H1 (cell line): ENCODE results near the gene STARD3. TPM values are rescaled to one million over a fixed set of nuclear protein-coding genes. Genes with fewer than 3 reads are reported as not detected.

Experiments
- ASH2L ChIP-seq: fragments of 200-600, 300-600 bp; sonication (generic); IDR thresholded peaks from one replicate; pipeline ENCODE4 v1.7.1; 2017; ENCODE audit warnings: low read length
- BRCA1 ChIP-seq: IDR thresholded peaks from 2 replicates; pipeline ENCODE4 v1.6.1; 2012; ENCODE audit warnings: low read depth, low read length, improper control_type of control experiment
- CHD1 ChIP-seq: IDR thresholded peaks from 2 replicates; pipeline ENCODE4 v1.6.1; 2012; ENCODE audit warnings: low read depth, low read length, improper control_type of control experiment
- JUN ChIP-seq: IDR thresholded peaks from 2 replicates; pipeline ENCODE4 v1.6.1; 2011; ENCODE audit warnings: low read depth, mild to moderate bottlenecking, improper control_type of control experiment, low read length
- KDM1A ChIP-seq: fragments of 200-600, 300-600 bp; sonication (generic); IDR thresholded peaks from 2 replicates; pipeline ENCODE4 v1.7.1; 2016; ENCODE audit warnings: mild to moderate bottlenecking, low read length, borderline replicate concordance
- MAX ChIP-seq: IDR thresholded peaks from 2 replicates; pipeline ENCODE4 v1.6.1; 2012; ENCODE audit warnings: inconsistent platforms
- NANOG ChIP-seq: IDR thresholded peaks from 2 replicates; pipeline ENCODE4 v1.6.1; 2011; ENCODE audit warnings: low read length, low read depth, mild to moderate bottlenecking, inconsistent platforms; ENCODE audit not compliant: insufficient read depth, poor library complexity, severe bottlenecking
- RAD21 ChIP-seq, 2 experiments: IDR thresholded peaks in 1 of 2; conservative IDR thresholded peaks in 1 of 2; 2 replicates each; pipeline ENCODE4 v1.6.1; 2011; ENCODE audit warnings: low read depth in 2 of 2, low read length in 2 of 2, improper control_type of control experiment in 1 of 2, inconsistent platforms in 1 of 2, mild to moderate bottlenecking in 1 of 2, moderate library complexity in 1 of 2
- RBBP5 ChIP-seq: IDR thresholded peaks from 2 replicates; pipeline ENCODE4 v1.7.1; 2012; ENCODE audit warnings: low read depth, mild to moderate bottlenecking, inconsistent platforms, low read length, moderate library complexity, borderline replicate concordance
- SIN3A ChIP-seq, 2 experiments: IDR thresholded peaks in 1 of 2; conservative IDR thresholded peaks in 1 of 2; 2 replicates each; pipeline ENCODE4 v1.6.1; 2011 to 2012; ENCODE audit warnings: low read length in 2 of 2, improper control_type of control experiment in 1 of 2, low read depth in 1 of 2, mild to moderate bottlenecking in 1 of 2
- YY1 ChIP-seq: IDR thresholded peaks from 2 replicates; pipeline ENCODE4 v1.6.1; 2011; ENCODE audit warnings: low read depth, mild to moderate bottlenecking, low read length
- polyA plus RNA-seq, 7 experiments: library from polyadenylated mRNA; depleted of rRNA in 3 of 7; stranded (reverse) in 5 of 7; unstranded in 2 of 7; fragments of >200 nt in 5 of 7; fragments of 200-250 nt in 2 of 7; gene quantifications; 1 replicate in 5 of 7; 2 replicates in 1 of 7; 4 replicates in 1 of 7; pipeline versions ENCODE4 v1.2.1 to v1.2.3, GENCODE V29; 2011 to 2013; ENCODE audit warnings: missing spikeins in 2 of 7, mixed read lengths in 2 of 7
- total RNA-seq: library from RNA; stranded (reverse); fragmentation: NEBNext Ultra II Directional; extraction: Animal tissue kit (Norgen Biotek cat#: 25700); gene quantifications from 2 replicates; pipeline ENCODE4 v1.2.1, GENCODE V29; 2021
- TF ChIP-seq, protein P1 (sequence below): IDR thresholded peaks from 2 replicates; pipeline ENCODE4 v1.6.1; 2011; ENCODE audit warnings: low read depth, mild to moderate bottlenecking, low read length; ENCODE audit not compliant: insufficient read depth

STARD3 gene
- total and polyA plus RNA-seq, 2 of the 8 experiments (the other 6 are each of a cell fraction or from before 2014, with no cell fraction given), result 47.6 to 80.3 TPM

GRCh38 chr17:39653662-39654331, 16.9 kb downstream of the STARD3 start (continued):
- TF ChIP-seq NANOG (no peak), SIN3A (conservative IDR thresholded peaks at IDR 0.05 in 1 of 2, IDR thresholded peaks at IDR 0.05 in 1 of 2; ENCODE audit: low read depth in 1 of 2, low read length in 2 of 2) (peak in 1 of 2 experiments; percentile 71; a peak in 2 of 4 replicates), CHD1 (no peak), KDM1A (0 out of 2 replicates have a peak, but pooled peaks have one; percentile 50), RAD21 (IDR thresholded peaks at IDR 0.05 in 1 of 2, conservative IDR thresholded peaks at IDR 0.05 in 1 of 2; ENCODE audit: low read depth in 2 of 2, low read length in 2 of 2) (peak; percentile 56 to 74), BRCA1 (no peak), MAX (0 out of 2 replicates have a peak, but pooled peaks have one; percentile 17), YY1 (no peak), JUN (no peak), ASH2L (no peak), RBBP5 (no peak)
- TF ChIP-seq, protein P1, sequence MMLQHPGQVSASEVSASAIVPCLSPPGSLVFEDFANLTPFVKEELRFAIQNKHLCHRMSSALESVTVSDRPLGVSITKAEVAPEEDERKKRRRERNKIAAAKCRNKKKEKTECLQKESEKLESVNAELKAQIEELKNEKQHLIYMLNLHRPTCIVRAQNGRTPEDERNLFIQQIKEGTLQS, result no peak
- TF ChIP-seq, all 59 proteins: peak for 5
